Smooth muscle cell (in vitro differentiated cells): Measurements from ENCODE around the gene CERS6. TPM values are rescaled to one million over a fixed set of nuclear protein-coding genes. Genes with fewer than 3 reads are reported as not detected.

ENCODE experiments used
- DNase-seq: peaks from one replicate; lab custom pipeline; 2025; ENCODE audit not compliant: unreplicated experiment; lab: John Stamatoyannopoulos, UW
- H2AFZ ChIP-seq: fragments of 200-600 bp; sonication (generic); 2 replicates; pipeline ENCODE4 v1.6.0; 2016; ENCODE audit warnings: antibody characterized with exemption, low read depth, mild to moderate bottlenecking
- H3F3A ChIP-seq: fragments of 200-600 bp; sonication (generic); 2 replicates; pipeline ENCODE4 v1.6.0; 2017; ENCODE audit warnings: antibody characterized with exemption, low read depth
- H3K27ac ChIP-seq: fragments of 200-600 bp; sonication (generic); 2 replicates; pipeline ENCODE4 v1.5.1; 2016; ENCODE audit warnings: low read depth, mild to moderate bottlenecking
- H3K27me3 ChIP-seq: fragments of 200-600 bp; sonication (generic); 2 replicates; pipeline ENCODE4 v1.6.1; 2016; ENCODE audit warnings: low read depth, mild to moderate bottlenecking
- H3K36me3 ChIP-seq: fragments of 200-600 bp; sonication (generic); 2 replicates; pipeline ENCODE4 v1.5.1; 2016; ENCODE audit warnings: low read depth
- H3K4me1 ChIP-seq: fragments of 200-600 bp; sonication (generic); 2 replicates; pipeline ENCODE4 v1.5.1; 2016; ENCODE audit warnings: low read depth
- H3K4me2 ChIP-seq: fragments of 200-600 bp; sonication (generic); 2 replicates; pipeline ENCODE4 v1.6.0; 2016; ENCODE audit warnings: mild to moderate bottlenecking
- H3K4me3 ChIP-seq: fragments of 200-600 bp; sonication (generic); 2 replicates; pipeline ENCODE4 v1.5.1; 2016; ENCODE audit warnings: mild to moderate bottlenecking
- H3K79me2 ChIP-seq: fragments of 200-600 bp; sonication (generic); 2 replicates; pipeline ENCODE4 v1.6.0; 2016; ENCODE audit warnings: low read depth, mild to moderate bottlenecking
- H3K9ac ChIP-seq: fragments of 200-600 bp; sonication (generic); 2 replicates; pipeline ENCODE4 v1.6.0; 2016; ENCODE audit warnings: low read depth
- H3K9me3 ChIP-seq: fragments of 200-600 bp; sonication (generic); replicated peaks from 2 replicates; pipeline ENCODE4 v1.5.1; 2016; ENCODE audit warnings: low read depth
- H4K20me1 ChIP-seq: fragments of 200-600 bp; sonication (generic); 2 replicates; pipeline ENCODE4 v1.6.0; 2016; ENCODE audit warnings: low read depth
- CTCF ChIP-seq: fragments of 200-600 bp; sonication (generic); IDR thresholded peaks from 2 replicates; pipeline ENCODE4 v1.5.1; 2017; ENCODE audit warnings: borderline replicate concordance, mild to moderate bottlenecking, antibody characterized with exemption; ENCODE audit not compliant: insufficient read depth, poor library complexity, severe bottlenecking
- WGBS: methylation state at CpG from one replicate; pipeline ENCODE4 v1.1.7; 2016; ENCODE audit warnings: low lambda C conversion rate; 5-methylcytosine and 5-hydroxymethylcytosine counted together
- polyA plus RNA-seq: library from polyadenylated mRNA; unstranded; fragments of >200 nt; fragmentation: Nextera tagmentation; extraction: Ambion mirVana; gene quantifications from 2 replicates; pipeline ENCODE4 v1.2.1, GENCODE V29; 2016
- total RNA-seq: library from RNA; depleted of rRNA; stranded (reverse); fragments of >200 nt; gene quantifications from 2 replicates; pipeline ENCODE4 v1.2.3, GENCODE V29; 2014

The CERS6 gene
- total and polyA plus RNA-seq, 2 experiments from 2014 or later = 9.2 to 26.6 TPM

GRCh38 chr2:168469281-168469988 lies 13.4 kb downstream of the CERS6 start:
- H4K20me1 ChIP-seq = peaks cover 90% of the 10 kb centered on the region
- H3K79me2 ChIP-seq = peaks cover 51% of the 10 kb centered on the region
- H3K27ac ChIP-seq = no peak overlapping the region

DNA sequence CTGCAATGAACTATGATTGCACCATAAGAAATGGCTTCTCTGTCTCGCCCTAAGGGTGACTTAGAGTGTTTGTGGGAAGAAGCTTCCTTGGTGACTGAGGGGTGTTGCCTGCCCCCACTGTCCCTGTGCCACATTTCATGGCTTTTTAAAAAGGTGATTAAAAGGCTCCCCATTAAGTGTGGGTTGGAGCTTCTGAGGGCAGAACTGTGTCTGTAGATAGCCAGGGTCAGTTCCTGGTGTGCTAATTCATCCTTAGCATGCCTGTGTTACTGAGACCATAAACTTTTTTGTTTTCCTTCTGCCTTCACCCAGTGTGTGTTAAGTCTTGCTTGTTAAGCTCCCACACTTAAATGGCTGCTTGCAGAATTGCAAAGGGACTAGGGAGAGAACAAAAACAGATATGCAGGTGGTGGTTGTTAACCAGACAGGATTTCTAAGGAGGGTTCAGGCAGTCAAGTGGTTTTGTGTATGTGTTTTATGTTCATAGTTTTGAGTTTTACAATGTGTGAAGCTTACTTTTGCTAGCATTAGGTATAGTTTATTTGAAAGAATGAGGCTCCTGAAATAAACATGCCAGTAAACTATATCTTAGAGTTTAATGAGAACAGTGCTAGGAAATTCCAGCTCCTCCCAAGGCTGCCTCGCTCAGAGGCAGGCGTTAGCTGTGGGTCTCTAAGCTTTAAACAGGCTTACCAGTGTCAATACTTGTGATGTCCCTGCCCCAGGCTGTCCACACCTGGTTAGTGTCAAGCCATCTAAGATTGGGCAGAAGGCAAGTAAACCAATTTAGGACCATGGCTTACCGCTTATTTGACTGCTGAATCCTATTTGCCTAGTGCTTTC lies 14.5 kb downstream of the CERS6 start:
- Histone ChIP-seq H2AFZ (no peak overlapping the region), H3K27me3 (no peaks in the 10 kb centered on the region), H3K4me2 (peak overlapping the region; percentile 6), H3K4me3 (no peak overlapping the region), H3K79me2 (peaks cover 50% of the 10 kb centered on the region), H3K4me1 (peaks cover 37% of the 10 kb centered on the region), H4K20me1 (peaks cover 85% of the 10 kb centered on the region), H3K9me3 (no peaks in the 10 kb centered on the region), H3K9ac (no peak overlapping the region), H3K36me3 (no peaks in the 10 kb centered on the region), H3K27ac (no peak overlapping the region), H3F3A (no peaks in the 10 kb centered on the region)
- 25% methylated on average over 4 of the region's 4 CpGs for WGBS
- no peak for TF ChIP-seq CTCF
- no peak for DNase-seq

More at GRCh38 chr2:168469281-168469988, 13.4 kb downstream of the CERS6 start:
- no peak for TF ChIP-seq CTCF
- H3K27me3 ChIP-seq = no peaks in the 10 kb centered on the region
- H3K4me2 ChIP-seq = no peak overlapping the region
- H3K36me3 ChIP-seq = no peaks in the 10 kb centered on the region
- no peak overlapping the region for H3K4me3 ChIP-seq
- no peaks in the 10 kb centered on the region for H3F3A ChIP-seq
- H2AFZ ChIP-seq = no peak overlapping the region
- H3K9me3 ChIP-seq = no peaks in the 10 kb centered on the region
- no peak for DNase-seq
- WGBS = 96% methylated on average over 3 of the region's 3 CpGs
- peaks cover 46% of the 10 kb centered on the region for H3K4me1 ChIP-seq
- no peak overlapping the region for H3K9ac ChIP-seq

- H3F3A ChIP-seq = no peaks in the 10 kb centered on the region
- H4K20me1 ChIP-seq = peaks cover 83% of the 10 kb centered on the region
- no peak overlapping the region for H3K9ac ChIP-seq
- no peak for TF ChIP-seq CTCF
- DNase-seq = no peak
- peaks cover 31% of the 10 kb centered on the region for H3K4me1 ChIP-seq
- H2AFZ ChIP-seq = no peak overlapping the region
- H3K9me3 ChIP-seq = no peaks in the 10 kb centered on the region
- peak overlapping the region; percentile 6 for H3K4me2 ChIP-seq
- no peak overlapping the region for H3K4me3 ChIP-seq
- H3K27me3 ChIP-seq = no peaks in the 10 kb centered on the region
- peaks cover 53% of the 10 kb centered on the region for H3K79me2 ChIP-seq
- no peaks in the 10 kb centered on the region for H3K36me3 ChIP-seq
- H3K27ac ChIP-seq = no peak overlapping the region
These were observed 15.0 kb downstream of the CERS6 start for GRCh38 chr2:168471163-168471475.
